Measurements from ENCODE around the gene DPT.

- TF ChIP-seq, protein P1, sequence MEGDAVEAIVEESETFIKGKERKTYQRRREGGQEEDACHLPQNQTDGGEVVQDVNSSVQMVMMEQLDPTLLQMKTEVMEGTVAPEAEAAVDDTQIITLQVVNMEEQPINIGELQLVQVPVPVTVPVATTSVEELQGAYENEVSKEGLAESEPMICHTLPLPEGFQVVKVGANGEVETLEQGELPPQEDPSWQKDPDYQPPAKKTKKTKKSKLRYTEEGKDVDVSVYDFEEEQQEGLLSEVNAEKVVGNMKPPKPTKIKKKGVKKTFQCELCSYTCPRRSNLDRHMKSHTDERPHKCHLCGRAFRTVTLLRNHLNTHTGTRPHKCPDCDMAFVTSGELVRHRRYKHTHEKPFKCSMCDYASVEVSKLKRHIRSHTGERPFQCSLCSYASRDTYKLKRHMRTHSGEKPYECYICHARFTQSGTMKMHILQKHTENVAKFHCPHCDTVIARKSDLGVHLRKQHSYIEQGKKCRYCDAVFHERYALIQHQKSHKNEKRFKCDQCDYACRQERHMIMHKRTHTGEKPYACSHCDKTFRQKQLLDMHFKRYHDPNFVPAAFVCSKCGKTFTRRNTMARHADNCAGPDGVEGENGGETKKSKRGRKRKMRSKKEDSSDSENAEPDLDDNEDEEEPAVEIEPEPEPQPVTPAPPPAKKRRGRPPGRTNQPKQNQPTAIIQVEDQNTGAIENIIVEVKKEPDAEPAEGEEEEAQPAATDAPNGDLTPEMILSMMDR (IDR thresholded peaks at IDR 0.05), result no peak
- no peak for TF ChIP-seq POLR2A (IDR thresholded peaks at IDR 0.05)
These were observed 39.0 kb upstream of the DPT start for GRCh38 chr1:168767894-168768584.
